ENCODE measurements around the gene MAFB.

DNA sequence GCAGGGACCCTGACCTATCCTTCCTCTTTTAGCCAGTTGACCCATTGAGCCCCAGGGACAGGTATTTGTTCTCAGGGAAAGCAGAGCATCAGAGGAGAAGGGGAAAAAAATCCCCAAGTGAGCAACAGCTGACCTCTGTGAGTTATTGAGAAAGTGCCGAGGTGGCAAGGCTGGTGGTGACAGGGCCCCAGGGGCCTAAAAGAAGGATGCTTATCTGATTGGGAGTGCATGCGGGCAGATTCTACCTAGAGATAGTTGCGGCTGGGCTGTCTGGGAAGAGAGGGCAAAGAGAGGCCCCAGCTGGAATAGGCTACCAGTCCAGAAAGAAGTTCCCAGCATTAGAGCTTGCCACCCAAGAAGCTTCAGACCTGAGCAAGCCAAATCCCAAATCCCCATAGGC is 26.5 kb upstream of the MAFB start:
- TF ChIP-seq, protein P1, sequence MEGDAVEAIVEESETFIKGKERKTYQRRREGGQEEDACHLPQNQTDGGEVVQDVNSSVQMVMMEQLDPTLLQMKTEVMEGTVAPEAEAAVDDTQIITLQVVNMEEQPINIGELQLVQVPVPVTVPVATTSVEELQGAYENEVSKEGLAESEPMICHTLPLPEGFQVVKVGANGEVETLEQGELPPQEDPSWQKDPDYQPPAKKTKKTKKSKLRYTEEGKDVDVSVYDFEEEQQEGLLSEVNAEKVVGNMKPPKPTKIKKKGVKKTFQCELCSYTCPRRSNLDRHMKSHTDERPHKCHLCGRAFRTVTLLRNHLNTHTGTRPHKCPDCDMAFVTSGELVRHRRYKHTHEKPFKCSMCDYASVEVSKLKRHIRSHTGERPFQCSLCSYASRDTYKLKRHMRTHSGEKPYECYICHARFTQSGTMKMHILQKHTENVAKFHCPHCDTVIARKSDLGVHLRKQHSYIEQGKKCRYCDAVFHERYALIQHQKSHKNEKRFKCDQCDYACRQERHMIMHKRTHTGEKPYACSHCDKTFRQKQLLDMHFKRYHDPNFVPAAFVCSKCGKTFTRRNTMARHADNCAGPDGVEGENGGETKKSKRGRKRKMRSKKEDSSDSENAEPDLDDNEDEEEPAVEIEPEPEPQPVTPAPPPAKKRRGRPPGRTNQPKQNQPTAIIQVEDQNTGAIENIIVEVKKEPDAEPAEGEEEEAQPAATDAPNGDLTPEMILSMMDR (IDR thresholded peaks at IDR 0.05) = no peak
- TF ChIP-seq POLR2A (IDR thresholded peaks at IDR 0.05) = no peak

Data from Peyer's patch (tissue), 4 donors.